Activated T-cell treated with anti-CD3 and anti-CD28 coated beads, Interleukin-2, amount 50 U/mL, for 1 hour (primary cell): Measurements from ENCODE around the gene AFAP1L2.

ENCODE experiments used
- DNase-seq: peaks from one replicate; pipeline ENCODE4 v3.0.0-alpha.2; 2020

The AFAP1L2 gene

DNA sequence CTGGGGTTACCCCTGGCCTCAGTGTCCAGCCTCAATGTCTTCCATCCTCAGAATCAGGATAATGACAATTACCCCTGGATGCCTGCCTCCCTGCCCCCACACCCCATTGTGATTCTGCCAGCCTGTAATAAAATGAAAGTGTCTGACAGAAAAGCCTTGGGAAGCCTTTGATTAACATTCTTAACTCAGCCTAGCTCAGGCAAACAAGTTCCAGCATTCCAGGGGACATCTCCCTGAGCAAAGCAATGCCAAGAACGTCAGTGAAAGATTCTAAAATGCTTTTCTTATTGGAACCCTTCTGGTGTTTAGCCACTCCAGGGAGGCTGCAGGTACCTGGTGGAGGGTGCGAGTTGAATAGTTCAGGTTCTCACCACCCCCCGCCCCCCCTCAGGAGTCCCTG is 18.7 kb downstream of the AFAP1L2 start:
- no peak for DNase-seq

DNA sequence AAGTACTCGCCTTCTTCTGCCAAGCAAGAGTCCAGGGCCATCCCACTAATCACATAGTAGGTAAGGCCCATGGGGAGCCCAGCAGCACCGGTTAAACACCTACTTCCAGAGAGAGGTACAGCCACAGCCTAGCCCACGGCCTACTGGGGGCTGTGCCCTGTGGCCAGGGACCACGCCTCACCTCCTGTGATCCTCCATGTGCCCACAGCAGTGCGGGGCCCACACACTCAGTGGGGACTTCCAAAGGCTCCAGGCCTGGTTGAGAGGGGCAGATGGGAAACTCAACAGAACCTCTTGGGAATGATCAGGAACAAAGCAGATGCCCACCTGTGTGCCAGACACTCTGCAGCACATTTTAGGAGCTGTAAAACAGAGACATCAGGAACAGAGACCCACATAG is 19.7 kb downstream of the AFAP1L2 start:
- DNase-seq: no peak

DNA sequence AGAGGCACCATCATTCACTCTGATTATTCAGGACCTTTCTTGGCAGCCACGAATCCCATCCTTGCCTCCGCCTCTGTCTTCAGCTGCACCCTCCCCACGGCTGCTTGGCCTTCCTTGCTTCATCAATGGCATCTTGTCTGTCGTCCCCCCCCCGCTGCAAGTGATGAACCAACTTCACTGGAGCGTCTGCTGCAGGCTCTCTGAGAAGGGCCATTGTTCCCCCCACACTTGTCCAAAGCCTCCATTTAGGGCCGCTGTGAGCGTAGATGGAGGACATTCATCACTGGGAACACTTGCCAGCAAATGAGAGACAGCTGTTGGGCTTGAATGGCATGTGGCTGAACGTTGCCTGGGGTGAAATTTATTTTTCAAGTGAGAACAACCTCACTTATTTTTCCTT is 20.1 kb downstream of the AFAP1L2 start:
- no peak for DNase-seq

DNA sequence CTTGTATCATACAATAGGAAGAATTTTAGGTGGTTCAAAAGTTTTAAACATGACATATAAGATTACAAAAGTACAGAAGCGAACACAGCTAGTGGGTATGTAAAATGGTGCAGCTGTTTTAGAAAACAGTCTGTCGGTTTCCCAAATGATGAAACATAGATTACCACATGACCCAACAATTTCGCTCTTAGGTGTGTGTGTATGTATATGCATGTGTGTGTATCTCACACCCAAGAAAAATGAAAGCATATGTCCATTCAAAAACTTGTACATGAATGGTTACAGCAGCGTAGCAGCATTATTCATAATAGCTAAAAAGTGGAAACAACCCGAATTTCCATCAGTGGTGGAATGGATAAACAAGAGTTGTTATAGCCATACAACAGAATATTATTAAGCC is 23.5 kb downstream of the AFAP1L2 start:
- DNase-seq: no peak

DNA sequence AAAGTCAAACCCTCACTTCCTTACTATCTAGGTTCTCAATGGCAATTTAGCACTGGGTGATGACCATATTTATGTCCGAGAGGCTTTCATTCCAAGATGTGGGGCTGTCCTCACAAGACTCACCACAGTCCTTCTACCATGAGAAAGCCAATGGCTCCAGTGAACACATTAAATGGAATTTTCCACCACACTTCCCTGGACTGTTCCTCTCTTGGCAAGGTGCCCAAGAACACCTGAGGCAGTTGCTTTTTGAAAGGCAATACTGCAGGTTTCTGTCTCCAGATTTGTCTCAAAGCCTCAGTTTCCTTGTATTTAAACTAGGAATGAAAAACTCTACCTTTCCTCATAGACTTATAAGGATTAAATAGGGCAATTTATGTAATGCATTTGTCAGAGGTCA is 24.2 kb downstream of the AFAP1L2 start:
- DNase-seq: no peak

DNA sequence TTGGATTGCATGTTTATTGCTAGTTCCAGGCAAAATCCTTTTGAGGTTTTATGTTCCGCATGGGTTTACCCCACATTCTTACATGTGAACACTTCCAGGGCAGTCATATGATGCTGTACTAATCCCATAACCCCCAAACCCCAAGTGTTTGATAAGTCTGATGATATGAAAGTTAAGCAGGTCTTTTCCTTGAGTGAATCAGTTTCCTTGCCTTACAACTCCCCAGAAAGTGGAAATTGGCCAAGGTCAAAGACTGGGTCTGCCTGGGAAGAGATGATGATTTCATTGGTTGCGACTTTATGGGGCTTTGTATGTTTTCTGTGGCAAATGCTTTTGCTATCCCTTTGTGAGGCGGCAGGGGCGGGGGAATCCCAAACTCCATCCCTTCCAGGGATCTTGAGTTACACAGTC is 24.7 kb downstream of the AFAP1L2 start:
- no peak for DNase-seq

DNA sequence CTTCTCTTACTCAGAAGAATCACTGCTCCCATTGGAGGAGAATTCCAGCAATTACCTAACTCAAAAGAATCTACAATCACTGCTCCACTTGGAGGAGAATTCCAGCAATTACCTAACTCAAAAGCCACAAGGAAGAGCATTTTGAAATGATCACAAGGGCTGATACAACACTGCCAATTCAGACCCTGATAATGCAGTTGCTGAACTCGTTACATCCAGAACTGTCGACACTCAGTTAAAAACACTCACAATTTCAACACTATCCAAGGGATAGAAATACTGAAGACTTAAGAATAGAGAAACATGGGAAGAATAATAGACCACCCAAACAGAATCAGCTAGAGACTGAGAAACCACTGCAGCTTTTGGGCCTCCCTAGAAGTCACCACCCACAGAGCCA is 27.8 kb downstream of the AFAP1L2 start:
- no peak for DNase-seq

DNA sequence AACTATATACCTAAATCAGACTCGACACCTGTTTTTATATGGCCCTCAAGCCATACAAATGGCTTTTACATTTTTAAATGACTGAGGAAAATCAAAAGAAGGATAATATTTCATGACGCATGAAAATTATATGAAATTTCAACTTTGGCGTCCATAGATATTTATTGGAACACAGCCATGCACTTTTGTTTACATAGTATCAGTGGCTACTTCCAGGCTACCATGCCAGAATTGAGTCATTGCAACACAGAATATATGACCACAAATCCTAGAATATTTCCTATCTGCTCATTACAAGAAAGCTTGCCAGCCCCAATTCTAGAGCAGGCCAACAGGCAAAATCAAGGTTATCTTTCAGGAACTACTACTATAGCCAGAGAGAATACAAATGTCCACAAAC is 29.3 kb downstream of the AFAP1L2 start:
- DNase-seq: no peak

DNA sequence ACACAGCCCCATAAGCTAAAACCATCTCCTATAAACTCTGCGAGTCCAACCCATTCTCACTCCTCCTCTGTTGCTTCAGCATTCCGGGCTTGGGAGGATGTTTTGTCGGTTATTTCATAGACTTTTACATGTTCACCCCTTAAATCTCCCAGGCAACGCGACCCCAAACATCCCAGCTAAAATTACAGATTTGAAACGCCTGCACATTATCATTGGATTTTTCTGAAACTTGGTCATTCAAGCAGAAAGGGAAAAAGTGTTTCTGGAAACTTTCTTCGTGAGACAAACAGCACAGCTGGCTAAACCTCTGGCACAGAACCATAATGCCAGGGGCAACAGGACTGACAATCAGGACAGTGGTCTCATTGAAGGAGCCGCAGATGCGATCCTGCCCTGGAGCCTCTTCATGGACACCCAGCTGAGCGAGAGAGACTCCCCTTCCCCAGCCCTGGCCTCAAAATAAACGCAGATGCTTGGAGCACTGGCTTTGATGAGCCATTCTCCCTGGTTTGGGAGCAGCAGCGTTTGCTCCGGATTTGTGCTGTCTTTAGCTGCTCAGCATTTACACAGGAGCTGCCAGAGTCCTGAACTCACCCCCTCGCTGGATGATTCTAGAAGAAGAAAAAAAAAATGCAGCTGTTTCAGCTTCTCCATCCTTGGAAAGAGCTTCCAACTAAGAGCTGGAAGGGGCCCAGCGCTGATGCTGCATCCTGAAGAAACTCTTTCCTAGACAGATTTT is 30.1 kb downstream of the AFAP1L2 start:
- no peak for DNase-seq

DNA sequence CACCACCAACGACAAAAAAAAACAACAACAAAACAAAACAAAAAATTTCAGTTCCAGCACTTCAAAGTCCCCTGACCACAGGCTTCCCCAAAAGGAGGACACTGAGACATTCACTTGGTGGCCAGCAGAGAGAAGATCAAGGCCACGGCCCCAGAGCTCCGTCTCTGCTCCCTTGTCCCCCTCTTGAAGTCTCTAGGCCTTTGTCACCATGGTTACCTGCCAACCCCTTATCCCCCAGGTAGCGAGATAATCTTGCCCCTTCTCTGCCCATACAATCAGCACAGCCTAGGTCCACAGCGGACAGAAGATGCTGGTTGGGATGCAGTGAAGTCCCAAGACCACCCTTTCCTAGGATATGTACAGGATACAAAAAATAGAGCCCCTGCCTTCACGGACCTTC is 30.7 kb downstream of the AFAP1L2 start:
- no peak for DNase-seq

DNA sequence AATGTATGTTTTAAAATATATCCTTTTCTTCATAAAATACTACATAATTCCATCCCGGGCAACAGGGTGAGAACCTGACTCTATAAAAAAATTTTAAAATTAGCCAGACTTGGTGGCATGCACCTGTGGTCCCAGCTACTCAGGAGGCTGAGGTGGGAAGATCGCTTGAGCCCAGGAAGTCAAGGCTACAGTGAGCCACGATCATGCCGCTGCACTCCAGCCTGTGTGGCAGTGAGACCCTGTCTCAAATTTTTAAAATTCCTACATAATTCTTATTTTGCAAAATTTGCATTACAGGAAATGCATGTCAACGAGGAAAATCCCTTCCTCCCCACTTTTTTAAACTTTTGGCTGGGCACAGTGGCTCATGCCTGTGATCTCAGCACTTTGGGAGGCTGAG is 31.3 kb downstream of the AFAP1L2 start:
- DNase-seq: no peak

DNA sequence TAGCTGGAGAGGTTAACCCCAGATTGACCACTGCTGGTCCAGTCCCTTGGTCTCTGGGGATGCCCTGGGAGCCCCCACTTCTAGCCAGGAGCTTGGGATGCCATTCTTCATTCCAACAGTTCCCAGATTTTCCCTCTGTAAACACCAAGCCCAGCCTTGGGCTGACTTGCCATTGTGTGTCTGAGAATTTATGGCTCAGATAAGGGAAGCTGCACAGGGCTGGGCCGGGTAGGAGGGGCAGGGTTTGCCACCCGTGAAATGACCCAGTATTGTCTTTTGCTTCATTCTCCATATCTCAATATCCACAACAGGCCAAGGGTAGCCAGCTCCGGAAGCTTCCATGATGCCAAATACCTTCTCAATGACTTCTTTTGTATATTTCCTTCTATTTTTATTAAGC is 32.1 kb downstream of the AFAP1L2 start:
- DNase-seq: no peak

DNA sequence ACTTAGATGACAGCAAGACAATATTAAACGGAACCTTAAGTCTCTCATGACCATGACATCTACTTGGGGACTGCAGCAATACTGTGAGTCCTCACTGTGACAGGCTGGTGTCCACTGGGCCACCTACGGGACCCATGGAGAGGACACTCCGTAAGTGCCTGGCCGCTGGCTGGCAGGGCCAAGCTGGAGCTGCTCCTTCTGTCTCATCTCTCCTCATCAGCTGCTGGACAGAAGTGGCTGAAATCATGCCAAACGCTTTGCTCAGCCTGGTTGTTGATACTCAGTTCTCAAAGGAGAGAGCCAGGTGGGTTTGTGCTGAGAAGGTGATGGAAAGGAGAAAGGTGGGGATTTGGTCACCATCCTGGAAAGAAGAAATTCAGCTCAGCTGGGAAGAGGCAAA is 33.3 kb downstream of the AFAP1L2 start:
- DNase-seq: no peak

DNA sequence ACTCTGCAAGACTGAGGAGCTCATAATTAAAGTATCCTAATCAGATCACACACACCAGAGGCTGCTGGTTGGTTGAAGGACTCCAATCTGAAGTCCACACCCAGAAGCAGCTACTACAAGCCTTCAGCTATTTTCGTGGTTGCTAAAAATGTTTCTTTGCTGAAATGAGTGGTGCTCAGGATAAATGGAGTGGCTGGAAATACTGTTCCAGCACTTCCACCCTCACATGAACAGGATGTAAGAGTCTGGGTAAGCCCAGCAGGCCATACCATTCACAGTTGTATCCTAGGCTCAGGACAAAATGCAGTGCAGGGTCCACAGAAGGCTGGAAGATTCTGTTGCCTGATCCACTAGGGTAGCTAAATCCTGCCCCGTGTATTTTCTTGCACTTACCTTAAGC is 34.1 kb downstream of the AFAP1L2 start:
- no peak for DNase-seq

DNA sequence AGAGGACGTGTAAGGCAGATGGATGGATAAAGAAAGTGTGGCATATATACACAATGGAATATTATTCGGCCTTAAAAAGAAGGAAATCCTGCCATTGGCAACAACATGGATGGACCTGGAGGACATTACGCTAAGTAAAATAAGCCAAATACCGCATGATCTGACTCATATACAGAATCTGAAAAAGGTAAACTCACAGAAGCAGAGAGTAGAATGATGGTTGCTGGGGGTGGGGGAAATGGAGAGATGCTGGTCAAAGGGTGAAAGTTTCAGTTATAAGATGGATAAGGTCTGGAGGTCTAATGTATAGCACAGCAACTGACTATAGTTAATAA is 36.3 kb downstream of the AFAP1L2 start:
- no peak for DNase-seq

DNA sequence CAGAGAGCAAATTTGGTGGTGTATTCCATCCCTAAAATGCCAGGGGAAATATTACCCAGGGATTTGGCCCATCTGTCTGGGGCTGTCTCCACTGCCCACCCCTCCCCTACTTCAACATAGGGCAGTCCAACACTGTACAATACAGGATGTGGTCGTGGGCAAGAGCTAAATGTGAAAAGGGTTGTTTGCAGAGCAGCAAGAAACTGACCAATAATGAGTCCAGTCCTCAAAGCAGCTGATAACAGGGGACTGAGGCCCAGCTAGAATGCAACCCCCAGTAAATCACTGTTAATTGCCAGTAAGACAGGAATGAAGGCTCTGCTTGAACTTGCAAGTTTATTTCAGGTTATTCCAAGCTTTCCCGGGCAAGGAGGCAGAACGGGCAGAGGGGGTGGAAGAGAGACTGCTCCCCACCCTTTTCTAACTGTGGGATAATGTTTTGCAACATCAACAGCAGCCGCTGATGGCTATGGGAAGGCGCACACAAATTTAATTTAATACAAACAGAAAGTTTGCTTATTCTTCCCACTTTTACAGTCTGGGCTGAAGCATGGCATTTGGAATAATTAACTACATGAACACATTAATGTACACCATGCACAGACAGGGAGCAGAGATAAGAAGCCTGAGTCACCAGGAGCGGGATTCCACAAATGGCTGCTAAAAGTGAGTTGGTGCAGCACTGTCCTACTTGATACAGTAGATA is 36.8 kb downstream of the AFAP1L2 start:
- no peak for DNase-seq

DNA sequence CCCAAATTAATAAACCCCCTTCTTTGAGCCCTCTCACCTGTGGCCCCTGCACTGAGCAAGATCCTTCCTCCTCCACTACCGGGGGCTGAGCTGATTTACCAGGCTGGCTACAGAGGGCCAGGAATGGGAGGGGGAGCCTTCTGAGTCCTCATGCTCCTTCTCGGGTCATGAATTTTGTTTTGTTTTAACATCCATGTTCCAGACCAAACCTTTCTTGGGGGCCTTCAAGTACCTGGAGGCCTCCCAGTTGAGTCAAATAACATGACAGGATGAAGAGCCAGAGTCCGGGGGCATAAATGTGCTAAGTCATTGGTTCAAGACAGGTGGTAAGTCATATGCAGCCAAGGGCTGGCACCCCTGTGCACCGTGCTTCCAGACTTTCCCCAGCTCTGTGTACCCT is 39.6 kb downstream of the AFAP1L2 start:
- no peak for DNase-seq

DNA sequence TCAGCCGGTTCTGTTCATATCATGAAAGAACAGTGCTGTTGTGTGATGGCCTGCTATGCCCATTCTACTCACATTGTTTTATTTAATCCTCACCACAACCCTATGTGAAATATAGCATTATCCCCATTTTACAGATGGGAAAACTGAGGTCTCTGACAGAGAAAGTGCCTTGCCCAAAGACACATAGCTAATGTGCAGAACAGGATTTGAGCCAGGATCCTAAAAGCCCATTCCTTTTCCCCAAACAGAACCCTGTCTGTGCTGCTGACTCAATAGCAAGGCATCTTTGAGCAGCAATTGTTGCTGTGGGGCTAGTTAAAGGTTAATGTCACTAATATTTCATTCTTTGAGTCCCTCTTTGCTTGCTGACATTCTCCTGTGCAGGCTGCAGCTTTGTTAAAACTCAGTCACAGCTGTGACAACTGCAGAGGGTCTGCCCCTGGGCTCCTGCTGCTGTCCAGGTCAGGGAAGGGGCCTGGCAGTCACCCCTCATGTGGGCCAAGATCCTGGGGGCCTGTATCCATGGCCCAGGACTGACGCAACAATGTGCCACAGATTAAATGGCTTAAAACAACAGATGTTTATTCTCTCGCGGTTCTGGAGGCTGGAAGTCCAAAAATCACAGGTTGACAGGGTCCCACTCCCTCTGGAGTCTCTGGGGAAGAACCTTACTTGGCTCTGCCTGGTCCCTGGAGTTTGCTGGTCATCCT is 40.4 kb downstream of the AFAP1L2 start:
- DNase-seq: no peak

DNA sequence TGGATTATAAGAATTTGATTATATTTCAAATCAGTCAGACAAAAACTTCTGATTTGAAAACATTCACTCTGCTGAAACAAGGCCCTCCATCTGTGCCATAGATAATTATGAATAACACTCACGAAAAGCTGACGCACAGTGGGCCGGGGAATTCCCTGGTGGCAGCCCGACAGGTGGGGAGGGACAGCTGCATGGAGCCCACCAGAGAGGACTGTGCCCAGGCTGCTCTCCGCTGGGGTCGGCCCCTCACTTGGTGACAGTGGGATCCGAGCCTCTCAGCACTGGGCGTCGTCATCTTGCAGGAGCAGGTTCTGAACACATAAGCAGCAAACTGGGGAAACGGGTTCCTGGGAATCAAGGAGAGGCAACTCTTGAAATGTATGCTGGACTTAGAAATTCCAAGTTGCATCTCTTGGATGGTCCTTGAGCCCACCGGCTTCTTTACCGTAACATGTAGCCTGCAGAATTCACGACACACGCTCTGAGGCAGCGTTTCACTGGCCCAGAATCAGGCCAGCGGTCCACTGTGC is 41.4 kb downstream of the AFAP1L2 start:
- DNase-seq: no peak

DNA sequence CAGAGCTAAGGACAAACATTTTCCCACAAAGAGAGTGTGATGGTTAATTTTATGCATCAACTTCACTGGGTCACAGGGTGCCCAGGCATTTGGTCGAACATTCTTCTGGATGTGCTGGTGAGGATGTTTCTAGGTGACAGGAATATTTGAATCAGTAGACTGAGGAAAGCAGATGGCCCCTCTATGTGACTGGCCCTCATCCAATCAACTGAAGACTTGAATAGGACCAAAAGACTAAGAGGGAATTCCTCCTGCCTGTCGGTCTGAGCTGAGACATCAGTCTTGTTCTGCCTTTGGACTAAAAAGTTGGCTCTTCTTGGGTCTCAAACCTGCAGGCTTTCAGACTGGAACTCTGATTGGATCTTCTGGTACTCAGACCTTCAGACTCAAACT is 44.4 kb downstream of the AFAP1L2 start:
- no peak for DNase-seq

DNA sequence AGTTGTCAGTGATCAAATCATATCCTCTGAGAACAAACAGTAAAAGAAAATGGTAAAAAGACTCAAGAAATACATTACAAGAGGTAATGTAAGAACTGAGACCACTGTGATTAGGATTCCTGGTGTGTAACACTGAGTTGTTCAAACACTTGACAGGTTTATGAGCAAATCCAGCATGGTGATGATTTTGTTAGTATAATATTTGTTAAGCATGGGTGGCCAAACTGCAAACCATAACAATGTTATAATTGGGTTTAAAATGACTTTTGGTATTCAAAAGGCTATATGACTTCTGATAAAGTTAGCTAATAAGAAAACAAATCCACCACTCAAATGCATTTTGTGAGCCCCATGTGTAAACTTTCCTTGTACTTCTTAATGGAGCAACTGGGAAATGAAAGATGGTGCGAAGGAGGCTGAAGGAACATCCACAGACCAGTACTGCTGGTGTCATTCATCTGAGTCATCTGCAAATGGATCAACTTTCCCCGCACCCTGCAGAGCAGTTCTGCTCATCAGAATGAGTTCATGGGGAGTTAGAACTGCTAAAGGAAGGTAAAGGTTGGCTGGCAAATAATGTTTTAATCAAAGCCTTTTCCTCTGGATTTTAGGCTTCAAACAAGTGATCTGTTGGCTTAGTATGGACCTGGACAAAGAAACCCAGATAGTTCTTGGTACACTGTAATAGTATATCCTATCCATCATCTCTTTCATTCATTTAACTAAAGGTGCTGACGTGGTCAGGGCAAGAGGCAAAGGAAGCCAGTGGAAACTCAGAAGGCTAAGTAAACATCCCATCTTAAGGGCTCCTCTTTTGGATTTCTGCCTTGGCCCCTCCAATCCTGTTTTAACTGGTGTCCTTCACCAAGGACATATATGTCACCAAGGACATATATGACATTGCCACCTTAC is 45.0 kb downstream of the AFAP1L2 start:
- DNase-seq: no peak

DNA sequence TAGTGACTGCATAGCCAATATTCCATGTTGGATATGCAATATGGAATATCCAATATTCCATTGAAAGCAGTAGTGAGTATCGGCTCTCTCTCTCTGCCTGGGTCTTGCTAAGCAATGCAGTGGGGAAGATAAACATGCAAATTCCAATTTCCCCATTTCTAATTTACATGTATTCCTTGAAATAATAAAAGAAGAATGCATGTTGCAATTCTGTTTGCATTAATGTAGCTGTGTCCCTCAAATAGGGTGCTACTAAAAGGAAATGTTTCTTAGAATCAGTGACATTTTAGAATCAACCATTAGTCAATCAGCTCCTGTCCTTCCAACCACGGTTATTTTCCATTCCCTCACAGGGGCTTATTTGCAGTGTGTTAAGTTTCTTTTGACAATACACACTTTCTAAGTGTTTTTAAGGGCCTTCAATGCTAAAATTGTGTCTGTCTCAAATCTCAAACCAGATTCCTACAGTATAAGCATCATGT is 46.7 kb downstream of the AFAP1L2 start:
- no peak for DNase-seq
